ENCODE results near the gene ZMIZ1. TPM values are rescaled to one million over a fixed set of nuclear protein-coding genes. Genes with fewer than 3 reads are reported as not detected.

The ZMIZ1 gene
- polyA plus RNA-seq, 2 of the 4 experiments (the other 2 are of a cell fraction), result 8.1 to 30.3 TPM

DNA sequence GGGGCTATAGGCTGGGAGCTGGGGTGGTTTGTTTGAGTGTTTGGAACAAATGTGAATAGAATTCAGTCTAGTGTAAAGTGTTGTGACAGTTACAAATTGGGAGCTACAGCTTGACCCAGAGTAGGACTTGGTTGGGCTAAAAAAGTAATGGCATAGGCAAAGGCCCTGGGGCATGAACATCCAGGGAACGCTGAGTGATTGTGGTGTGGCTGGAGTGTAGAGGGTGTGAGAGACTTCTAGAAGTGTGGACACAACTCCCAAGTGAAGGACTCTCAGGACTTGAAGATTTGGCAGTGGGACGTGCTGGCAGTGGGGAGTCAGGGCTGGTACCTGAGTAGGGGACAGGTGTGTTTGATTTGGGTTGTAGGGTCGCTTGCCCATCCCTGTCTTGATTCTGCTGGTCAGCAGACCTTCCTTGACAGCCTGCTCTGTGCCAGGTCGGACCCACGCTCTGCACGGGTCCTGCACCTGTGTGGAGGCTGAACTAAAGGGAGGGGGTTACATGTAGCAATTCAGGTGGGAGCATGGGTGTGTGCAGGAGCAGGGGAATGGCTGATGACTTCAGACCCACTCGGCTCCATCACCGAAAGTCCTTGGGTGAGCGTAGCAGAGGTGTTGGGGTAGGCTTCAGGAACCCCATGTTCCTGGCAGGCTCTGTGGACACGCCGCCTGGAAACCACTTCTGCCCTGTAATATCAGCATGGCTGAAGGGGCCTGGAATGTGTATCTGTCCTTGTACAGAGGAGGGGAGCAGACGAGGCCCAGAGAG is 43.3 kb downstream of the ZMIZ1 start:
- 86% methylated on average over 12 of the region's 12 CpGs for WGBS (ENCODE audit: missing lambda C conversion rate)
- CTCF ChIA-PET, result interaction anchor here (0.8 to 10.6 kb wide), 7 partner anchors 11 to 901 kb away, joined by 3 to 56 read pairs (median 4); no protein-coding TSS in a partner anchor
- TF ChIP-seq KDM1A (IDR thresholded peaks at IDR 0.05; ENCODE audit: low read depth), result peak; percentile 70; the same call in 1 of the 2 replicates
- TF ChIP-seq SMC3 (IDR thresholded peaks at IDR 0.05), result no peak; the same call in 2 of the 3 replicates
- POLR2A ChIA-PET, result interaction anchor here (0.6 to 1.0 kb wide), 2 partner anchors 39 to 41 kb away, joined by 3 read pairs; no protein-coding TSS in a partner anchor
- DNase-seq (ENCODE audit: low read depth in 1 of 2, low spot score in 1 of 2) (no peak), ATAC-seq (no peak), FAIRE-seq (no peak)
- Histone ChIP-seq H3K27ac (peak overlapping the region; percentile 91 to 92), H3K4me2 (peak overlapping the region; percentile 78), H3K9me3 (no peaks in the 10 kb centered on the region), H3K4me1 (peaks cover 100% of the 10 kb centered on the region), H3K4me3 (no peak overlapping the region; the same call in 2 of the 3 replicates)

DNA sequence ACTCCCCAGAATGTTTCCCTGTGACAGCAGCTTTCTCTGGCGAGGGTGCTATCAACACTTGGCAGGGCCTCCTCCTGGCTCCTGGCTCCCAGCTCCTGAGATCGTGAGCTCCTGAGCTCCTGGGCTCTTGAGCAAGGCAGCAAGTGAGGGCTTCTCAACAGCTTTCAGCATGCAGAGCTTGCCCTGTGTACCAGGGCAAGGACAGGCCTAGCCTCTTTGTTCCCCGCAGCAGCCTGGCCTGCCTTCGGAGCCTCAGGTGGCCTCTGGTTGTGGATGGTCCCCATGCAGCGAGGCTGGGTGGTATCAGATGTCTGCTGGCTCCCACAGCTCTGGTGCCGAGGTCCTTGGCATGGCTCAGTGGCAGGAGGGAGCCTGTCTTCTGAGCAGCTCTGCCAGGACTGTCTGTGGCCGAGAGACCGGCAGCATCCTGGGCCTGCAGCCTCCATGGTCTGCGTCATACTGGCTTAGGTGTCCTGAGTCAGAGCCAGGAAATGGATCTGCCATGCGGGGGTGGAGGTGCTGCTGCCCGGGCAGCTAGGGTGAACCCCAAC is 44.2 kb downstream of the ZMIZ1 start:
- FAIRE-seq (no peak), DNase-seq (ENCODE audit: low read depth in 1 of 2, low spot score in 1 of 2) (peak; percentile 52 to 73), ATAC-seq (peak; percentile 63 to 68)
- 31% methylated on average over 8 of the region's 11 CpGs for WGBS (ENCODE audit: missing lambda C conversion rate)
- Histone ChIP-seq H3K4me1 (peaks cover 95% of the 10 kb centered on the region), H3K27ac (peak overlapping the region; percentile 91 to 92), H3K9me3 (no peaks in the 10 kb centered on the region), H3K4me3 (no peak overlapping the region), H3K4me2 (peak overlapping the region; percentile 78)
- ChIA-PET CTCF (interaction anchor here (5.5 to 10.6 kb wide), 2 partner anchors 12 to 83 kb away, joined by 31 to 56 read pairs; no protein-coding TSS in a partner anchor), POLR2A (interaction anchor here (0.8 kb wide), 1 partner anchor 39 kb away, joined by 3 read pairs; no protein-coding TSS in a partner anchor)
- TF ChIP-seq HES2 (IDR thresholded peaks at IDR 0.05), result no peak
- TF ChIP-seq EHF (CRISPR knock-in tag; IDR thresholded peaks at IDR 0.05), result no peak
- TF ChIP-seq, protein P1, sequence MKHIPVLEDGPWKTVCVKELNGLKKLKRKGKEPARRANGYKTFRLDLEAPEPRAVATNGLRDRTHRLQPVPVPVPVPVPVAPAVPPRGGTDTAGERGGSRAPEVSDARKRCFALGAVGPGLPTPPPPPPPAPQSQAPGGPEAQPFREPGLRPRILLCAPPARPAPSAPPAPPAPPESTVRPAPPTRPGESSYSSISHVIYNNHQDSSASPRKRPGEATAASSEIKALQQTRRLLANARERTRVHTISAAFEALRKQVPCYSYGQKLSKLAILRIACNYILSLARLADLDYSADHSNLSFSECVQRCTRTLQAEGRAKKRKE (CRISPR knock-in tag; IDR thresholded peaks at IDR 0.05; ENCODE audit: low read depth), result peak; percentile 74; the same call in 1 of the 2 replicates
- TF ChIP-seq HMGXB4 (CRISPR knock-in tag; IDR thresholded peaks at IDR 0.05; ENCODE audit: borderline replicate concordance), result no peak
- TF ChIP-seq, protein P2, sequence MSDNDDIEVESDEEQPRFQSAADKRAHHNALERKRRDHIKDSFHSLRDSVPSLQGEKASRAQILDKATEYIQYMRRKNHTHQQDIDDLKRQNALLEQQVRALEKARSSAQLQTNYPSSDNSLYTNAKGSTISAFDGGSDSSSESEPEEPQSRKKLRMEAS (IDR thresholded peaks at IDR 0.05), result 0 out of 2 replicates have a peak, but pooled peaks have one; percentile 43
- TF ChIP-seq REST (IDR thresholded peaks at IDR 0.05), result no peak
- TF ChIP-seq JUN (IDR thresholded peaks at IDR 0.05), result 0 out of 5 replicates have a peak, but pooled peaks of 1 of the 2 experiments have one; percentile 30
- no peak for TF ChIP-seq EHMT2 (IDR thresholded peaks at IDR 0.05; ENCODE audit: low read depth)
- TF ChIP-seq CBX8 (IDR thresholded peaks at IDR 0.05), result no peak
- no peak for TF ChIP-seq FOSL2 (IDR thresholded peaks at IDR 0.05)
- peak; percentile 44 for TF ChIP-seq FOSL2 (CRISPR knock-in tag; IDR thresholded peaks at IDR 0.05)
- TF ChIP-seq FOXS1 (CRISPR knock-in tag; IDR thresholded peaks at IDR 0.05), result no peak
- TF ChIP-seq ZSCAN20 (CRISPR knock-in tag; IDR thresholded peaks at IDR 0.05), result no peak
- no peak for TF ChIP-seq GATA3 (IDR thresholded peaks at IDR 0.05; ENCODE audit: borderline replicate concordance)
